ENCODE results near the gene GAS1. TPM values are rescaled to one million over a fixed set of nuclear protein-coding genes. Genes with fewer than 3 reads are reported as not detected.
A peak's percentile ranks its signal among the peaks of the same experiment; 100 is the strongest.

GAS1 gene
- total and polyA plus RNA-seq, 3 experiments from 2014 or later, result 0.42 to 1.2 (median 0.55) TPM

GRCh38 chr9:86974421-86974820 is 27.1 kb upstream of the GAS1 start:
- POLR2A ChIA-PET, result no interaction called here
- no peak overlapping the region for H3K27ac ChIP-seq (ENCODE audit: low read depth, low read length)
- H3K27me3 Mint-ChIP-seq, result peaks cover 16 to 52% of the 10 kb centered on the region in 2 donors
- H3K27ac Mint-ChIP-seq, result no peak overlapping the region
- no peaks in the 10 kb centered on the region for H3K9me3 ChIP-seq (ENCODE audit: low read length)
- H3K4me1 ChIP-seq (ENCODE audit: insufficient read depth, low read length), result no peaks in the 10 kb centered on the region
- peaks cover 9% of the 10 kb centered on the region for H3K27me3 ChIP-seq (ENCODE audit: insufficient read depth, low read length, poor library complexity, severe bottlenecking)
- H3K4me3 Mint-ChIP-seq, result no peak overlapping the region
- H3K9me3 Mint-ChIP-seq, result no peaks in the 10 kb centered on the region
- no peaks in the 10 kb centered on the region for H3K36me3 Mint-ChIP-seq
- DNase-seq, result no peak
- no peak overlapping the region for H3K4me3 ChIP-seq (ENCODE audit: low read length)
- H3K4me1 Mint-ChIP-seq, result no peaks in the 10 kb centered on the region
- no peaks in the 10 kb centered on the region for H3K36me3 ChIP-seq (ENCODE audit: insufficient read depth, low read length)
- CTCF ChIA-PET, result no interaction called here

DNA sequence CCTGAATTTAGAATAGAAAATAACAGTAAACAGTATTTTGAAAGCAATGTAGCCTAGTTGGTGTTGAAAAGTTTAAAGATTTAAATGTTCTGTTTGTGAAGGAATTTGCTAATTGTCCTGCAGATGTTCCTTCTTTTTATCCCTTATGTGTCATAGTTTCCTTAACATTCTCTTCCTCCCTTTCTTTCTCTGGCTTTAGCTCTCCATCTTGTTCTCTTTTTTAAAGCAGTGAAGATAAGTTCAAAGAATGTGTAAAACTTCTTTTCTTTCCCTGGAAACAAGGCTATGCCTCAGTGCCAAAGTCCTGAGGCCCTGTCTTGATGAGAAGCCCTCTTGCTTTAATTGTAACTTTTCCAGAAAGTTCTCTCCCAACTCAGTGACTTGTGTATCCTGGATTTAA is 24.4 kb upstream of the GAS1 start:
- H3K27me3 ChIP-seq (ENCODE audit: insufficient read depth, low read length, poor library complexity, severe bottlenecking), result no peaks in the 10 kb centered on the region
- no peaks in the 10 kb centered on the region for H3K9me3 Mint-ChIP-seq
- H3K4me1 Mint-ChIP-seq, result no peaks in the 10 kb centered on the region
- POLR2A ChIA-PET, result no interaction called here
- H3K36me3 Mint-ChIP-seq, result no peaks in the 10 kb centered on the region
- no peaks in the 10 kb centered on the region for H3K36me3 ChIP-seq (ENCODE audit: insufficient read depth, low read length)
- no peak overlapping the region for H3K27ac Mint-ChIP-seq
- H3K4me1 ChIP-seq (ENCODE audit: insufficient read depth, low read length), result no peaks in the 10 kb centered on the region
- peaks cover 15 to 43% of the 10 kb centered on the region in 2 donors for H3K27me3 Mint-ChIP-seq
- DNase-seq, result no peak
- CTCF ChIA-PET, result interaction anchor here (1.1 to 1.3 kb wide), 2 partner anchors 9 to 10 kb away, joined by 3 to 4 read pairs; no protein-coding TSS in a partner anchor
- H3K9me3 ChIP-seq (ENCODE audit: low read length), result no peaks in the 10 kb centered on the region
- H3K4me3 Mint-ChIP-seq, result no peak overlapping the region
- no peak overlapping the region for H3K4me3 ChIP-seq (ENCODE audit: low read length)
- no peak overlapping the region for H3K27ac ChIP-seq (ENCODE audit: low read depth, low read length)

DNA sequence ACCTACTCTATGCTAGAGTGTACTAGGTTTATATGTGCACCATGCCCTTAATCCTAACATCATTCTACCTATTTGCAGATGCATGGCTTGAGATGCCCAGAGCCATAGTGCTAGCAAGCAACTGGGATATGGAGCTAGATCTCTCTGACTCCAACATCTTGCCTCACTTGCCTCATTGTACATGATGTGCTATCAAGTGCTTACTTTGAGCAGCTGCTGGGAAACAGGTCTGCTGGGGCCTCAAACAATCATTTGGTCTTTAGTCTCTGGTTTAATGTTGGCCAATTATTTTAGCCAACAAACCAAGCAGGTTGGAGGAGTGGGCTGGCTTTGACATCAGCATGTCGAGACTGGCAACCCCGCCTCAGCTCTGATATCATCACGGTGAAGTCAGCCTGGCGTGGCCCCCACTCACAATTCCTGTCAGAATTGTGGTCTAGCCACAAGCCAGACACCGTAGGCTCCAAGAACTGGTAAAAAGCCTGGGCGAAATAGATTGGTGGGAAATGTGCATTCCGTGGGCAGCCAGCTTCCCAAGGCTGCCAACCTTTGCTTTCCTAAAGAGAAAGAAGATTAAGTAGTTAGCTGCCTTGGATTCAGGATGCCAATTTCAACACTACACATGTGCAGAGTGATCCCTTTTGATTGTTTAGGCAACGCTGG is 21.1 kb upstream of the GAS1 start:
- DNase-seq, result no peak
- ChIA-PET POLR2A (no interaction called here), CTCF (interaction anchor here (1.1 to 1.7 kb wide), 3 partner anchors 11 to 35 kb away, joined by 3 to 5 read pairs (median 4); partner anchors contain the start of gene GAS1)
- H3K4me1 Mint-ChIP-seq, result no peaks in the 10 kb centered on the region
- no peak overlapping the region for H3K27ac Mint-ChIP-seq
- Histone ChIP-seq H3K9me3 (ENCODE audit: low read length) (no peaks in the 10 kb centered on the region), H3K27me3 (ENCODE audit: insufficient read depth, low read length, poor library complexity, severe bottlenecking) (peaks cover 5% of the 10 kb centered on the region), H3K4me1 (ENCODE audit: insufficient read depth, low read length) (no peaks in the 10 kb centered on the region), H3K36me3 (ENCODE audit: insufficient read depth, low read length) (no peaks in the 10 kb centered on the region), H3K27ac (ENCODE audit: low read depth, low read length) (no peak overlapping the region), H3K4me3 (ENCODE audit: low read length) (no peak overlapping the region)
- H3K27me3 Mint-ChIP-seq, result peaks cover 16 to 31% of the 10 kb centered on the region in 2 donors
- no peaks in the 10 kb centered on the region for H3K36me3 Mint-ChIP-seq
- H3K4me3 Mint-ChIP-seq, result no peak overlapping the region
- no peaks in the 10 kb centered on the region for H3K9me3 Mint-ChIP-seq

DNA sequence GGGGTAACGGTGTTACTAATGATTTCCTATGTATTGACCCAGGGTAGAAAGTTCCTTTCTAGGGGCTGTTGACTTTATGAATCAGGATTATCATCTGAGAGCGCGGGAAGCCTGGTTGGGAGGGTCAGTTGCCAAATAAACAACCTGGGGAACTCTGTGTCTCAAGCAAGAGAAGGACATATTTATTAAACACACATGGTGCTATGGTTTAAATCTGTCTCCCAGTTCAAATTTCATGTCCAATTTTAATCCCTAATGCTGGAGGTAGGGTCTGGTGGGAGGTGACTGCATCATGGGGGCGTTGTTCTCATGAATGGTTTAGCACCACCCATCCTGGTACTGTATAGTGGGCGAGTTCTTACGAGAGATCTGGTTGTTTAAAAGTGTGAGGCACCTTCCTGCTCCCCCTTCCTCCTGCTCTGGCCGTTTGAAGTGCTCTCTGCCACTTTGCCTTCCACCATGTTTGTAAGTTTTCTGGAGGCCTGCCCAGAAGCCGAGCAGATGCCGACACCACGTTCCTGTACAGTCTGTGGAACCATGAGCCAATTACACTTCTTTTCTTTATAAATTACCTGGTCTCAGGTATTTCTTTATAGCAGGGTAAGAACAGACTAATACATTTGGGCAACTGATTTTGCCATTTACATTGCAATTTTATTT is 19.7 kb upstream of the GAS1 start:
- no peaks in the 10 kb centered on the region for H3K4me1 ChIP-seq (ENCODE audit: insufficient read depth, low read length)
- ChIA-PET POLR2A (no interaction called here), CTCF (no interaction called here)
- no peaks in the 10 kb centered on the region for H3K9me3 ChIP-seq (ENCODE audit: low read length)
- no peak for DNase-seq
- peaks cover 5% of the 10 kb centered on the region for H3K27me3 ChIP-seq (ENCODE audit: insufficient read depth, low read length, poor library complexity, severe bottlenecking)
- Mint-ChIP-seq H3K27ac (peak overlapping the region in 1 of 8 donors; percentile 70), H3K4me3 (no peak overlapping the region), H3K27me3 (peaks cover 15 to 22% of the 10 kb centered on the region in 2 donors), H3K4me1 (no peaks in the 10 kb centered on the region), H3K9me3 (no peaks in the 10 kb centered on the region), H3K36me3 (no peaks in the 10 kb centered on the region)
- no peak overlapping the region for H3K27ac ChIP-seq (ENCODE audit: low read depth, low read length)
- H3K36me3 ChIP-seq (ENCODE audit: insufficient read depth, low read length), result no peaks in the 10 kb centered on the region
- H3K4me3 ChIP-seq (ENCODE audit: low read length), result no peak overlapping the region

DNA sequence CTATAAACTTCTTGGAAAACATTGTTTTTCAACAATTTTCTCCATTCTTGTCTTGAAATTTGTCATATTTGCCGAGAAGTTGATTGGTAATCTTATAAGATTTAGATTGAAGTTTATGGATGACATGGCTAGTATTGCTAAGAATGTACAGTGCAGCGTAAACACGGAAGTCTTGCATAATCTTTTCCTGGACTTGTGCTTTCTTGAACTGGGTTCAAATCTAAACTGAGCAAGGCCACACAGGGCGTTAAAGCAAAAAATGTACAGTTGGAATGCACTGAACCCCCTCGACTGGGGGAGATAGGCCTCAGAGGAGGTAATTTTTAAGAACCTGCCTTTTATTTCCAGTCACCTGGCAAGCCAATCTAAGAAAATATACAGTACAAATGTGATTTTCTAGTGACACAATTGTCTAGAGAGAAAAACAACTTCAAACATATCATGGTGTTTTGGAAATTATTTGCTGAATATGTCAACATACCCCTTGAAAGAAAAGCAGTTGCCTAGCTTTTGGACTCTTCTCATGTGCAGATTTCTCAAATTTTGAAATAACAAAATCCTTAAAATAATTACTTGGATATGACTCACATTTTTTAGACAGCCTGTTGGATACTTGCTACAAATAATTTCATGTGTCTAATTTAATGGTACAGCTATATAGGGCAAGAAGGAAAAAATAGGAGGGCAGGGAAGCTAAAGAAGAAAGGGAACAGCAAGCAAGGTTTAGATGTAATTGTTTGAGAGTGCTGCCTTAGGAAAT is 18.5 kb upstream of the GAS1 start:
- Mint-ChIP-seq H3K27ac (no peak overlapping the region), H3K4me1 (no peaks in the 10 kb centered on the region), H3K27me3 (peaks cover 14 to 29% of the 10 kb centered on the region in 2 donors), H3K4me3 (no peak overlapping the region), H3K36me3 (peaks cover 0 to 2% (median 0%) of the 10 kb centered on the region in 3 donors), H3K9me3 (no peaks in the 10 kb centered on the region)
- no peak for DNase-seq
- no peak overlapping the region for H3K4me3 ChIP-seq (ENCODE audit: low read length)
- H3K4me1 ChIP-seq (ENCODE audit: insufficient read depth, low read length), result no peaks in the 10 kb centered on the region
- H3K27me3 ChIP-seq (ENCODE audit: insufficient read depth, low read length, poor library complexity, severe bottlenecking), result peaks cover 5% of the 10 kb centered on the region
- no peak overlapping the region for H3K27ac ChIP-seq (ENCODE audit: low read depth, low read length)
- no peaks in the 10 kb centered on the region for H3K9me3 ChIP-seq (ENCODE audit: low read length)
- ChIA-PET CTCF (no interaction called here), POLR2A (no interaction called here)
- no peaks in the 10 kb centered on the region for H3K36me3 ChIP-seq (ENCODE audit: insufficient read depth, low read length)

- H3K36me3 ChIP-seq (ENCODE audit: insufficient read depth, low read length), result no peaks in the 10 kb centered on the region
- ChIA-PET CTCF (no interaction called here), POLR2A (no interaction called here)
- peaks cover 5% of the 10 kb centered on the region for H3K27me3 ChIP-seq (ENCODE audit: insufficient read depth, low read length, poor library complexity, severe bottlenecking)
- H3K9me3 Mint-ChIP-seq, result no peaks in the 10 kb centered on the region
- no peaks in the 10 kb centered on the region for H3K9me3 ChIP-seq (ENCODE audit: low read length)
- no peak overlapping the region for H3K4me3 Mint-ChIP-seq
- no peak for DNase-seq
- H3K27me3 Mint-ChIP-seq, result peaks cover 6 to 38% of the 10 kb centered on the region in 2 donors
- no peak overlapping the region for H3K27ac ChIP-seq (ENCODE audit: low read depth, low read length)
- no peaks in the 10 kb centered on the region for H3K4me1 Mint-ChIP-seq
- no peak overlapping the region for H3K4me3 ChIP-seq (ENCODE audit: low read length)
- H3K4me1 ChIP-seq (ENCODE audit: insufficient read depth, low read length), result no peaks in the 10 kb centered on the region
- H3K27ac Mint-ChIP-seq, result no peak overlapping the region
- H3K36me3 Mint-ChIP-seq, result peaks cover 0 to 2% (median 0%) of the 10 kb centered on the region in 3 donors
Measured at GRCh38 chr9:86962692-86963091, 15.4 kb upstream of the GAS1 start.

DNA sequence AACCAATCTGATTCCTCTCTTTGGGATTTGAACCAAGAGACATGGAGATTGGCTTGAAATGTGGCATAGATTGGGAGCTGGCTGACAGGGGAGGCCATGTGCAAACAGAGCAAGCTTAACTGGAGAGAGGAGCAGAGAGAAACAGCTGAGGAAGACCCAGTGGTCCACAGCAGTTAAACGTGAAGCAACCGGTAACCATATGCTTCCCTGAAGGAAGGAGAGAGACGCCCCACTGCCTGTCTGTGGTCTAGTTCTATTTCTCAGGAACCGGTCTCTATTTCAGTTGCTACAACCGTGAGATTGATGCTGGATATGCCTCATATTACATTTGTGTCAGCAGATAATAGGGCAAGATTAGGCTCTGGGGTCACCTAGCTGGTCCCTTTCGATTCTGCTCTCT is 13.6 kb upstream of the GAS1 start:
- H3K4me1 Mint-ChIP-seq, result no peaks in the 10 kb centered on the region
- Histone ChIP-seq H3K9me3 (ENCODE audit: low read length) (no peaks in the 10 kb centered on the region), H3K4me3 (ENCODE audit: low read length) (no peak overlapping the region), H3K27ac (ENCODE audit: low read depth, low read length) (no peak overlapping the region), H3K4me1 (ENCODE audit: insufficient read depth, low read length) (no peaks in the 10 kb centered on the region), H3K27me3 (ENCODE audit: insufficient read depth, low read length, poor library complexity, severe bottlenecking) (peaks cover 5% of the 10 kb centered on the region), H3K36me3 (ENCODE audit: insufficient read depth, low read length) (no peaks in the 10 kb centered on the region)
- no peak overlapping the region for H3K4me3 Mint-ChIP-seq
- H3K27me3 Mint-ChIP-seq, result peaks cover 3 to 33% of the 10 kb centered on the region in 2 donors
- peaks cover 0 to 2% (median 0%) of the 10 kb centered on the region in 3 donors for H3K36me3 Mint-ChIP-seq
- CTCF ChIA-PET, result interaction anchor here (1.1 to 1.8 kb wide), 3 partner anchors 10 to 15 kb away, joined by 3 to 4 read pairs (median 3); no protein-coding TSS in a partner anchor
- H3K9me3 Mint-ChIP-seq, result no peaks in the 10 kb centered on the region
- no peak overlapping the region for H3K27ac Mint-ChIP-seq
- no peak for DNase-seq
- POLR2A ChIA-PET, result no interaction called here

DNA sequence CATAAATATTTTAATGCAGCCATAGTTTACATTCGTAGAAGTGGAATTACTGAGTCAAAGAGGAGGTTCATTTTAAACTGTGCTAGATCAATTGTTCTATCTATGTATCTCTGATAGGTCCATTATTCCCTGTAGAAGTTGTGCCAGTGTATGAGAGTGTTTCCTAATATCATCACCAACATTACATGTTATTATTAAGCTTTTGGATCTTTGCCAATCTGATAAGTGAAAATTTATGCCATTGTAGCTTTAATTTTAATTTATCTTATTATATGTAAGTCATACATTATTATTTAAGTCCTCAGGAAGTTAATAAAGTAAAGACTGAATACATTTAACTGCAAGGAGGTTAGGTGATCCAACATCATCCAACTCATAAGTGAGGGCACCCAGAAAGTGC is 10.9 kb upstream of the GAS1 start:
- ChIA-PET CTCF (no interaction called here), POLR2A (no interaction called here)
- Mint-ChIP-seq H3K27me3 (peaks cover 1 to 44% of the 10 kb centered on the region in 2 donors), H3K36me3 (peaks cover 0 to 2% (median 0%) of the 10 kb centered on the region in 3 donors), H3K27ac (no peak overlapping the region), H3K4me1 (no peaks in the 10 kb centered on the region), H3K9me3 (no peaks in the 10 kb centered on the region), H3K4me3 (no peak overlapping the region)
- Histone ChIP-seq H3K4me3 (ENCODE audit: low read length) (no peak overlapping the region), H3K4me1 (ENCODE audit: insufficient read depth, low read length) (no peaks in the 10 kb centered on the region), H3K9me3 (ENCODE audit: low read length) (no peaks in the 10 kb centered on the region), H3K36me3 (ENCODE audit: insufficient read depth, low read length) (no peaks in the 10 kb centered on the region), H3K27me3 (ENCODE audit: insufficient read depth, low read length, poor library complexity, severe bottlenecking) (no peaks in the 10 kb centered on the region), H3K27ac (ENCODE audit: low read depth, low read length) (no peak overlapping the region)
- no peak for DNase-seq
